GM19035 (cell line): ENCODE data around the gene RAB3IL1.

Experiments
- ATAC-seq: cut with Tn5 transposase; IDR thresholded peaks from one replicate; pipeline ENCODE4 v1.9.1; 2021; ENCODE audit not compliant: unreplicated experiment

Gene RAB3IL1

DNA sequence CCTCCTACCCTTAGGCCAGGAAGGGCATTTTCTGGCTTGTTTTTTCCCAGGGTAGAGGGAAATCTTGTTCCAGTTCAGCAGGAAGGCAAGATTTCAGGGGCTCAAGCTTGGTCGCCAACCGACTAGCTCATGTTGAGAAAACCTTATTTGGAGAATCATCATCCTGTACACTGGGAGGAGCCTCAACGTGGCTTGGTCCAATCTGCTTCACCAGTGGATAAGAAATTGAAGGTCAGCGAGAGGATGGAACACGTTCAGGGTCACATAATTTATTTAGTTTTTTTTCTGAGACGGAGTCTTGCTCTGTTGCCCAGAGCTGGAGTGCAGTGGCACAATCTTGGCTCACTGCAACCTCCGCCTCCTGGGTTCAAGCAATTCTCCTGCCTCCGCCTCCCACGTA is 68.7 kb downstream of the RAB3IL1 start:
- no peak for ATAC-seq

- no peak for ATAC-seq
Measured at GRCh38 chr11:61847914-61848581, 69.3 kb downstream of the RAB3IL1 start.
